HAP-1 (cell line): ENCODE results near the gene TPD52L1.
"Not testable (repeated sequence)": the region's sequence is repeated elsewhere in the genome, so short reads cannot be mapped to it uniquely, and the experiment has no call there.

Experiments
- DNase-seq, 2 experiments: peaks; one replicate each; pipeline ENCODE4 v3.0.0-alpha.2; 2016 to 2020; ENCODE audit warnings: low spot score in 2 of 2
- H3K27me3 ChIP-seq: fragments of 250-450 bp; sonication (Bioruptor Pico); 2 replicates; pipeline ENCODE4 v1.5.1; 2020; ENCODE audit warnings: low read depth, mild to moderate bottlenecking, moderate library complexity
- H3K36me3 ChIP-seq: fragments of 250-450 bp; sonication (Bioruptor Pico); replicated peaks from 2 replicates; pipeline ENCODE4 v1.5.1; 2020; ENCODE audit warnings: mild to moderate bottlenecking
- H3K4me1 ChIP-seq: fragments of 250-450 bp; sonication (Bioruptor Pico); 2 replicates; pipeline ENCODE4 v1.5.1; 2020; ENCODE audit warnings: mild to moderate bottlenecking
- H3K4me3 ChIP-seq: fragments of 250-450 bp; sonication (Bioruptor Pico); 2 replicates; pipeline ENCODE4 v1.5.1; 2020; ENCODE audit warnings: mild to moderate bottlenecking, moderate library complexity
- H3K9me3 ChIP-seq: fragments of 250-450 bp; sonication (Bioruptor Pico); 2 replicates; pipeline ENCODE4 v1.5.1; 2020; ENCODE audit warnings: mild to moderate bottlenecking, moderate library complexity
- in situ Hi-C: fragments of 300-500 bp; cut with MboI; formaldehyde crosslinking; loops from 3 replicates; pipeline ENCODE4 v1.14.3; 2020; ENCODE audit warnings: low sequenced_read_pairs, inconsistent platforms, mixed read lengths

TPD52L1 gene

DNA sequence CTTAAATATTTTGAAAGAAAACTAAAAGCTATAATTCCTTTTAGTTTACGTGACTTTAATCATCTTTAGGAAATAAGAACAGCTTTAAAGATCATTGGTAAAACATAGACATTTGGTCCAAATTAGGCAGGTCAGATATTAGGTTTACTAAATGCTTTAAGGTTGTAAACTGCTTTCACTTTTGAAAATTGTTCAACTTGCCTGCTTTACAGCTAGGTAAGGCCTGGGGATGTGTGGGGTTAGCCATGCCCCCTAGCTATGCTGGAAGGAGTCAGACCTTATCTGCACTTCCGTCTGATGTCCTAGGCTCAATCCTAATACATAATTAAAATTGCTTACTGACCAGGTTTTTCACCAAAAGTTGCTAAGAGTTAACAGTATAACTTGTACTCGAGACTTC lies 30.5 kb upstream of the TPD52L1 start:
- H3K4me1 ChIP-seq, result peaks cover 11% of the 10 kb centered on the region
- no peaks in the 10 kb centered on the region for H3K27me3 ChIP-seq
- no peak overlapping the region for H3K4me3 ChIP-seq
- H3K9me3 ChIP-seq, result no peaks in the 10 kb centered on the region
- in situ Hi-C loops, result no loop called here
- no peak for DNase-seq
- no peaks in the 10 kb centered on the region for H3K36me3 ChIP-seq

DNA sequence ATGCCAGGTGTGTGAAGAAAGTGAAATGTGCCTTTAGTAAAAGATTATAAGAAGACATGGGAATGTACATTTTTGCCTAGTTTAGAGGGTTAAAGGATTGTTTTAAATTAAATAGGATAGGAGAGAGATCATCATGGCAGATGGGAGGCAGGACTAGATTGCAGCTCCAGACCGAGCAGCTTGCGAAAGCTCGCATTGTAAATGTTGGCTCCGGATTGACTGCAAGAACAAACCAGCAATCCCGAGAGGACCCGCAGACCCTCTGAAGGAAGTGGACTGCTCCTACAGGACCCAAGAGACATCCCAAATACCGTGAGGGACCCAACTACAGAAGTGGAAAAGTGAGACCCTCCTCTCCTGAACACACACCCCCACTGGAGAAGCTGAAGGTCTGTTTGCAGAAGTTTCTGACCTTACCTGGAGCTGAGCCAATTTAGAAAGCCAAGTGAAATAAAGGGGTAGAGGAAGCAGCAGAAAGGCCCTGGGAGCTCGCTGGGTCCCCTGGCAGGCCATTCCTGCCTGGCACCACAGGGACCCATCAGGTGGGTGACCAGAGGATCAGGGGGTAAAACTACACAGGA lies 30.0 kb upstream of the TPD52L1 start:
- Histone ChIP-seq H3K27me3 (no peaks in the 10 kb centered on the region), H3K4me1 (peaks cover 11% of the 10 kb centered on the region), H3K4me3 (no peak overlapping the region), H3K9me3 (no peaks in the 10 kb centered on the region), H3K36me3 (no peaks in the 10 kb centered on the region)
- no peak for DNase-seq
- in situ Hi-C loops, result no loop called here

DNA sequence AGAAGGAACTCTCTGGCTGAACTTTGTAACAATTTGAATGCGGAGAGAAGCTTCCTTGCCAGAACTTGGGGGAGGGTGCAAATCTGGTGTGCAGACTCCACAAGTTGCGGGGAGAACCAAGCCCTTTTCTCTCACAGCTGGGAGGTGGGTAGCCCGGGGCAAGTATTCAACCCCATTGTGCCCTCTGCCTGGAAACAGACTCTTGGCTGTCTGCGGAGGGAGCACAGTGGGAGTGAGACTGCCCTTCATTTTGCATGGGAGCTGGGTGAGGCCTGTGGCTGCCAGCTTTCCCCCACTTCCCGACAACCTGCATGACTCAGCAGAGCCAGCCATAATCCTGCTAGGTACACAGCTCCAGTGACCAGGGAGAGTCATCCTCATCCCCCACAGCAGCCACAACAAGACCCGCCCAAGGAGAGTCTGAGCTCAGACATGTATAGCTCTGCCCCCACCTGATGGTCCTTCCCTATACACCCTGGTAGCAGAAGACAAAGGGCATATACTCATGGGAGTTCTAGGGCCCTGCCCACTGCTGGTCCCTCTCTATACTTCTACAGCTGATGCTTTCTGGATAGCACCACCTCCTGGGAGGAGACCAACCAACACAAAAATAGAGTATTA lies 29.4 kb upstream of the TPD52L1 start:
- Histone ChIP-seq H3K9me3 (no peaks in the 10 kb centered on the region), H3K4me3 (no peak overlapping the region), H3K36me3 (no peaks in the 10 kb centered on the region), H3K4me1 (peaks cover 11% of the 10 kb centered on the region), H3K27me3 (no peaks in the 10 kb centered on the region)
- DNase-seq, result no peak
- in situ Hi-C loops, result no loop called here

DNA sequence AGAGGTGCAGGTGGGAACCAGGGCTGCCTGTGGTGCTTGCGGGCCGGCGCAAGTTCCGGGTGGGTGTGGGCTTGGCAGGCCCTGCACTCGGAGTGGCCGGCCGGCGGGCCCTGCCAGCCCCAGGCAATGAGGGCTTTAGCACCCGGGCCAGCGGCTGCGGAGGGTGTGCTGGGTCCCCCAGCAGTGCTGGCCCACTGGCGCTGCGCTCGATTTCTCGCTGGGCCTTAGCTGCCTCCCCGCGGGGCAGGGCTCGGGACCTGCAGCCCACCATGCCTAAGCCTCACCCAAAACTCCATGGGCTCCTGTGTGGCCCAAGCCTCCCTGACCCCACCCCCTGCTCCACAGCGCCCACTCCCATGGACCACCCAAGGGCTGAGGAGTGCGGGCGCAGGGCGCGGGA lies 27.7 kb upstream of the TPD52L1 start:
- H3K4me1 ChIP-seq, H3K36me3 ChIP-seq, H3K4me3 ChIP-seq, H3K27me3 ChIP-seq, H3K9me3 ChIP-seq, DNase-seq, in situ Hi-C loops: not testable (repeated sequence)

DNA sequence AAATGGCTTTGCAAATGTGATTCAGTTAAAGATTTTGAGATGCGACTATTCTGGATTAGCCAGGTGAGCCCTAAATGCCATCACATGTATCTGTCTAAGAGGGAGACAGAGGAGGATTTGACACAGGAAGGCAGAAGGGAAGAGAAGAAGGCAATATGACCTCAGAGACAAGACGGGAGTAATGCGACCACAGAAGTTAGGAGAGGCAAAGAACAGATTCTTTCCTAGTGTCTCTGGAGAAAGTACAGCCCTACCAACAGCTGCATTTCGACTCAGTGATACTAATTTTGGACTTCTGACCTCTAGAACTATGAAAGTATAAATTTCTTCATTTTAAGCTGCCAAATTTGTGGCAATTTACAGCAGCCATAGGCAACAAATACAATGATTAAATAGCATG lies 24.2 kb upstream of the TPD52L1 start:
- Histone ChIP-seq H3K4me3 (no peak overlapping the region), H3K4me1 (no peaks in the 10 kb centered on the region), H3K9me3 (no peaks in the 10 kb centered on the region), H3K36me3 (no peaks in the 10 kb centered on the region), H3K27me3 (no peaks in the 10 kb centered on the region; the same call in 1 of the 2 replicates)
- no peak for DNase-seq
- in situ Hi-C loops, result no loop called here

DNA sequence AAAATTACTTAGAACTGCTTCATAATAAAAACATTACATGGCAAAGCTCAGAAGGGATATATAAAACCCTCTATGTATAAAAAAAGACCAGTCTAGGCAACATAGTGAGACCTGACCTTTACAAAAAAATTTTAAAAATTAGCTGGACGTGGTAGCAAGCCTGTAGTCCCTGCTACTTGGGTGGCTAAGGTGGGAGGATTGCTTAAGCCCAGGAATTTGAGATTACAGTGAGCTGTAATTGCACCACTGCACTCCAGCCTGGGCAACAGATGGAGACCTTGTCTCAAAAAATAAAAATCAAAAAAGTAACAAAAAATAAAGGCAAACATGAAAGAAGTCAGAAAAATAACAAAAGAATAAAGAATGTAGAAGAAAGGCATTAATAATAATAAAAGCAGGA lies 21.5 kb upstream of the TPD52L1 start:
- DNase-seq, result no peak
- Histone ChIP-seq H3K36me3 (no peaks in the 10 kb centered on the region), H3K4me1 (no peaks in the 10 kb centered on the region), H3K9me3 (no peaks in the 10 kb centered on the region), H3K27me3 (no peaks in the 10 kb centered on the region; the same call in 1 of the 2 replicates), H3K4me3 (no peak overlapping the region)
- in situ Hi-C loops, result no loop called here

DNA sequence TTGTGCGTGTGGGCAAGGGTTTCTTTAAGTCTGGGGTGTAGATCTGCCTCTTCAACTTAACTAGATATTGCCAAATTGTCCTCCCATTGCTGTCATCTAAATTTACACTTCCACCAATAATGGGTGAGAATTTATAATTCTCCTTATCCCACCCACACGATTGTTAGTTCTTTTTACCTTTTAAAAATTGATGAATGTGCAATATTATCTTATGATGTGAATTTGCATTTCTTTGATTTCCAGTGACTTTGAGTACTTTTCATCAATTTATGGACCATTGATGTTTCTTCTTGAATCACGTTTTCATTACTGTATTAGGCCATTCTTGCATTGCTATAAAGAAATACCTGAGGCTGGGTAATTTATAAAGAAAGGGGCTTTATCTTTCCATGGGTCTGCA lies 17.2 kb upstream of the TPD52L1 start:
- no peak for DNase-seq
- H3K27me3 ChIP-seq, result no peaks in the 10 kb centered on the region; the same call in 1 of the 2 replicates
- in situ Hi-C loops, result no loop called here
- no peaks in the 10 kb centered on the region for H3K36me3 ChIP-seq
- H3K4me1 ChIP-seq, result peaks cover 3% of the 10 kb centered on the region; the same call in 1 of the 2 replicates
- H3K4me3 ChIP-seq, result no peak overlapping the region
- no peaks in the 10 kb centered on the region for H3K9me3 ChIP-seq

DNA sequence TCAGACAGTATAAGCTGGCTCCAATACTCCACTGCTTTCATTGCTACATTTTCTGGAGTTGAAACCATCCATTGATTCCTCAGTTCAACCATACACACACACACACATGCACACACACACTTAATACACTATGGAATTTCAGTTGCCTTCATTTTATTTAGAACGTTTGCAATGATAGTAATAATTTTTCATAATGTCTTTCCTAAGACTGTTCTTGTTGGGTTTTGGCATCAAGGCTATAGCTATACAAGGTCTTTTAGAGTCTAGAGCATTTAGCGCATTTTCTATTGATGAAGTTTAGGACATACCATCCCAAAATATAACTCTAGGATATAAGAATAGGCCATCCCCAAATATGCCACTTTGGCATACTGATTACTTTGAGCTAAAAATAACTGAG lies 15.5 kb upstream of the TPD52L1 start:
- peaks cover 5% of the 10 kb centered on the region; the same call in 1 of the 2 replicates for H3K4me1 ChIP-seq
- in situ Hi-C loops, result no loop called here
- no peak overlapping the region for H3K4me3 ChIP-seq
- no peaks in the 10 kb centered on the region for H3K36me3 ChIP-seq
- no peak for DNase-seq
- H3K27me3 ChIP-seq, result no peaks in the 10 kb centered on the region
- no peaks in the 10 kb centered on the region for H3K9me3 ChIP-seq

DNA sequence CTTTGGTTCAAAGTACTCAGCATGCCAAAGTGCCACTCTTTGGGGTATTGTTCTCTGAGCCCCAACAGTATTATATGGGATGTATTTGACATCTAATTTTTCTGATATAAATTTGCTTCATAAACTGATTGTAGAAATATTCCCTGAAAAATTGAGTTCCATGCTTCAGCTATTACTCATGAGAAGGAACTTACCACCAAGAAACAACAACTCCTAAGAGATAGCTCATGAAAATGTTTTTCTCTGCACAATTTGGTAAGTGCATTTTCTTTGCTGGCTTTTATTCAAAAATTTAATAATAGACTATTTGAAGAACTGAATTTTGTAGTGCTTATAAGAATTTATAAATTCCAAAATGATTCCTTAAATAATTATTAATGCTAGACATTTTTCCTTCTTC lies 12.8 kb upstream of the TPD52L1 start:
- Histone ChIP-seq H3K9me3 (no peaks in the 10 kb centered on the region; the same call in 1 of the 2 replicates), H3K27me3 (no peaks in the 10 kb centered on the region), H3K4me3 (no peak overlapping the region), H3K36me3 (no peaks in the 10 kb centered on the region), H3K4me1 (peaks cover 5% of the 10 kb centered on the region; the same call in 1 of the 2 replicates)
- in situ Hi-C loops, result no loop called here
- DNase-seq, result no peak

DNA sequence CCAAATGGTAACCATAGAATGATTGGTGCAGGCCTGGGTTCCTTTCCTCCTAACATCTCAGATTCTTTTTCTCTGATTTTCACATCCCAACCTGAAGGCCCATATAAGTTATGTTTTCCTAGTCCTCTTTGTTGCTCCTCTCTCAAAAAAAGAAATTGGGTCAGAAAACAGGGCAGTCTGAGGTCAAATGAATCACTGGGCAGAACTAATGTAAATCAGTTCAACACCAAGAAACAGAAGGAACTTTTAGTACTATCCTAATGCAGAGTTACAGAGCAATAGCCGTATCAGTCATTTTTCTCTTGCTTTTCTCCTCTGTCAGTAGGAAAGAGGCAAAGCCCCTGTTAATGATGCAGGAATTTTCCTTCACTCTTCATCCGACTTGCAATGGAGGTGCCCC lies 11.0 kb upstream of the TPD52L1 start:
- Histone ChIP-seq H3K9me3 (no peaks in the 10 kb centered on the region; the same call in 1 of the 2 replicates), H3K4me1 (peaks cover 5% of the 10 kb centered on the region; the same call in 1 of the 2 replicates), H3K27me3 (no peaks in the 10 kb centered on the region), H3K4me3 (no peak overlapping the region), H3K36me3 (no peaks in the 10 kb centered on the region)
- in situ Hi-C loops, result no loop called here
- no peak for DNase-seq

DNA sequence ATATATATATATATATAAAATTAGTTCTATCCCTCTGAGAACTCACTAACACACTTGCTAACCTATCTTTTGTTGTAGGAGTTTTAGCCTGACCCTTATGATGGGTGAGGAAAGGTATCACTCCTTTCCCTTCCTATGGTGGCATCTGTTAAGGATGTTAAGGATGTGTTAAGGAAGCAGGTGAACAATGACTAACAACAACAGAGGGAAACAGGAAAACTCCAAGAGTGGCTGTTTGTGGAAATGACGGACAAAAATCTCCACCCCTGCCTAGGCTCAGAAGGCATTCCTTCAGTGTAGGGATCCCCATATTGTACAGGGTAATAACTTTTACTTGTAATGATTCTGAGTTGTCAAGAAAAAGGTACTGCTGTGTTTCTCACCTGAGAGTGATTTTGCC lies 8.8 kb upstream of the TPD52L1 start:
- Histone ChIP-seq H3K4me3 (no peak overlapping the region), H3K9me3 (no peaks in the 10 kb centered on the region; the same call in 1 of the 2 replicates), H3K27me3 (peaks cover 15% of the 10 kb centered on the region), H3K4me1 (peaks cover 5% of the 10 kb centered on the region; the same call in 1 of the 2 replicates), H3K36me3 (no peaks in the 10 kb centered on the region)
- in situ Hi-C loops, result no loop called here
- no peak for DNase-seq

DNA sequence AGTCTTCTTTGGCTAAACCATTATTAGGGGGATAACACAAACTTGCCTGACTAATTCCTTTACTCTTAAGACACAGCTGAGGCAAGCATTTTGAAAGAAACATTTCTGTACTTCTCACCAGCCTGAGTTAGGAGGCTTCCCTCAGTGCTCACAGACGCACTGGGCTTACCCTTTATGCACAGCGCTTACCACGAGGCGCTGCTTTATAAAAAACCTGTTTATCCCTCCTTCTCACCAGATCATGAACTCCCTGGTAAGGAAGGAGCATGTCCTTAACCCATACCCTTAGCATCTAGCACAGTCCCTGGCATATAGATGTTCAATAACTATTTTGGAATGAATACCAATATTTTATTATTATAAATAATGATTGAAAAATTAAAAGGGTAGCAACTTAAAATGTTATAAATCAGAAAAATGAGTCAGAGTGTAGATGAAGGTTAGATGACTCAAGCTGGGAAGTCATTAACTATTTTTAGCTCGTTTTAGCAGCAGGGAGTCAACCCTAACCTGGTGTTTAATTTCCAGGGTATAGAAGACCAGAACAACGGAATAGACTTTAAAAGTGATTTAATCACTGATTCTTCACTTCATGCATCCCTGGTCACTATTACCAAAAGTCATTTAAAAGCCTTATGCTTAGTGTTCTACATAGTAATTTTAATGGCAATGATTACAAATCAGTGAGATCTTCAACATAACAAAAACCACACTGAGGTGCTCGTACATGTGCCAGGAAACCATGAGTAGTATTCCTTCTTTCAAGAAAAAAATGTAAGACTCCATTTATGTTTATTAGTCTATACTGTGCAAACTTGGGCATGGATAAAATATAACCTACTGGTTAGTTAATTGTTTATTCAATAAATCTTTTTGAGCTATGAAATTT lies 4.1 kb upstream of the TPD52L1 start:
- Histone ChIP-seq H3K27me3 (peaks cover 32% of the 10 kb centered on the region), H3K4me3 (no peak overlapping the region), H3K9me3 (no peaks in the 10 kb centered on the region), H3K36me3 (no peaks in the 10 kb centered on the region), H3K4me1 (peaks cover 5% of the 10 kb centered on the region; the same call in 1 of the 2 replicates)
- in situ Hi-C loops, result no loop called here
- no peak for DNase-seq

DNA sequence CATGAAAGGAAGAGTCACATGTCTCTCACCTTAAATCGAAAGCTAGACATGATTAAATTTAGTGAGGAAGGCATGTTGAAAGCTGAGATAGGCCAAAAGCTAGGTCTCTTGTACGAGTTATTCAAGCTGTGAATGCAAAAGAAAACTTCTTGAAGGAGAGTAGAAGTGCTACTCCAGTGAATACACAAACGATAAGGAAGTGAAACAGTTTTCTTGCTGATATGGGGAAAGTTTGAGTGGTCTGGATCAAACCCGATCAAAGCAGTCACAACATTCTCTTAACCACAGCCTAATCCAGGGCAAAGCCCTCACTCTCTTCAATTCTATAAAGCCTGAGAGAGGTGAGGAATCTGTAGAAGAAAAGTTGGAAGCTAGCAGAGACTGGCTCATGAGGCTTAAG lies 1.9 kb upstream of the TPD52L1 start:
- no peaks in the 10 kb centered on the region for H3K36me3 ChIP-seq
- H3K9me3 ChIP-seq, result no peaks in the 10 kb centered on the region
- peaks cover 7% of the 10 kb centered on the region; the same call in 1 of the 2 replicates for H3K4me1 ChIP-seq
- in situ Hi-C loops, result no loop called here
- peaks cover 32% of the 10 kb centered on the region for H3K27me3 ChIP-seq
- no peak for DNase-seq
- H3K4me3 ChIP-seq, result no peak overlapping the region
